GM12892 (cell line): ENCODE data around the gene PLEKHA5.

Experiments
- POLR2A ChIP-seq: IDR thresholded peaks from 2 replicates; pipeline ENCODE4 v1.6.1; 2011; ENCODE audit warnings: low read depth, low read length, control low read depth
- POLR2AphosphoS5 ChIP-seq: IDR thresholded peaks from 2 replicates; pipeline ENCODE4 v1.6.1; 2011; ENCODE audit warnings: low read depth, low read length, control low read depth

DNA sequence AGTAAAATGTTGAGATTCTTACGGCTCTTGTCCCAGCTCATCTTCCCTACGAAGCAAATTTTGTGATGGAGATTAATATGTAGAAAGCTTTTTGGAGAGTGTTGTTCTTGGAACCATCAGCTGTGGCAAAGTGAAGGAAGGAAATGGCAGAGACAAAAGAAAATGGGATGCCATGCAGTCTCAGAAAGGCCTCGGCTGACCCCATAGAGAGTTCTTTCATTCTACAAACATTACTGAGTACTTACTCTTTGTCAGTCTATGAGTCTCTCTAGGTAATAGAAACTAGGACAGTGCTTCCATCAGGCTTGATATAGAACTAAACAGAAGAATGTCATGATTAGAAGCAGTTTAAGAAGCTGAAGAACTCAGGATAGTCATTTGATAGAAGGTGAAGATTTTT is 134.1 kb downstream of the PLEKHA5 start:
- TF ChIP-seq POLR2AphosphoS5 (no peak), POLR2A (no peak)
